HG03103 (cell line): ENCODE results near the gene KDM3A.

Experiments used
- ATAC-seq: cut with Tn5 transposase; IDR thresholded peaks from one replicate; pipeline ENCODE4 v1.9.1; 2021; ENCODE audit warnings: low read depth; ENCODE audit not compliant: unreplicated experiment

The KDM3A gene

DNA sequence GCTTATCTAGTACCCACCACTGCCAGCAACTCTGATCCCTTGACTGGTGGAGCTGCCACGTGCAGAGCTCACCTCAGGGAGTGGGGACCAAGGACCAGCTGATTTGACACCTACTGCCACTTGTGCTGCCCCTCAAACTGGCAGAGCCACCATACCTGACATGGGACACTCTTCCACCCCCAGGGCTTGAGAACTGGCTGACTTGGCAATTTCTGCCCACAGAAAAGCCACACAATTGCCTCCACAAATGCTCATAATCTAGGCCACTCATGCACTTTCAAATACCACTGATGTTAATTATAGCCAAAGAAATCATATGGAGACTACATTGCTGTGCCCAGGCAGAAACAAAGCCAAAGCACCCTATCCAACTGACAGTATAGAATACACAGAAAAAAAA, 11.8 kb upstream of the KDM3A start:
- no peak for ATAC-seq

DNA sequence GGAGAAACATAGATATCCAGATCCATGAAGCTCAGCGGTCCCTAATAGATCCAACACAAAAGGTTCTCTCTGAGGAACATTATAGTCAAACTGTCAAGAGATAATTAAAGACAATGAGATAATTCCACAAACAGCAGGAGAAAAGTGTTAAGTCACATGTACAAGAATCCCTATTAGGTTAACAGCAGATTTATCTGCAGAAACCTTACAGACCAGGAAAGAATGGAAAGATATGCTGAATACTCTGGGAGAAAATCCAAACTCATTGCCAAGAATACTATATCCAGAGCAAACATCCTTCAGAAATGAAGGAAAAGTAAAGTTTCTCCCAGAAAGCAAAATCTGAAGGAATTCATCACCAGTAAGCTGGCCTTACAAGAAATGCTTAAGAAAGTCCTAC, 10.8 kb upstream of the KDM3A start:
- no peak for ATAC-seq

DNA sequence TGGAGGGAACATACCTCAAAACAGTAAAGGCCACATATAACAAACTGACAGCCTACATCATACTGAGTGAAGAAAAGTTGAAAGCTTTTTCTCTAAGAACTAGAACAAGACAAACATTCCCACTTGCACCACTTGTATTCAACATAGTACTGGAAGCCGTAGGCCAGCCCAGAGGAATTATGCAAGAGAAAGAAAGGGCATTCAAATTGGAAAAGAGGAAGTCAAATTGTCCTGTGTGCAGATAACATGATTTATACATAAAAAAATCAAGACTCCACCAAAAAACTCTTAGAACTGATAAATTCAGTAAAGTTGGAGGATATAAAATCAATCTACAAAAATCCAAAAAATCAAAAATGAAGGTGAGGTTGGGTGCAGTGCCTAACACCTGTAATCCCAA, 8.0 kb upstream of the KDM3A start:
- no peak for ATAC-seq

DNA sequence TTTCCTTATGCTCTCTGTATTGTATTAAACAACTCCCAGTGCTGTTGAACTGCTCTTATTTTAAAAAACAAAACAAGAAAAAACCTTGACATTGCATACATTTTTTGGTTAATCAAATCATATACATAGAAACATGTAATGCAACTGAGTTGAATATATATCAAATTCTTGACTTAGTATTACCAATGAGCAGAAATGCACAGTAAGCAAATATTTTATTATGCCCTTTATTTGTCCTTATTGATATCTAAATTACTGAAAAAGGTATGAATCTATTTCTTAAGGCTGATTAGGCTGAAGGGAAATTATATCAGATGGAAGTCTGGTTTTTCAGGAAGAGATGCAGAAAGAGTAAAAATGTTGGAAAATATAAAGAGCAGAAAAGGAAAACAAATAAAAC, 6.9 kb upstream of the KDM3A start:
- no peak for ATAC-seq

DNA sequence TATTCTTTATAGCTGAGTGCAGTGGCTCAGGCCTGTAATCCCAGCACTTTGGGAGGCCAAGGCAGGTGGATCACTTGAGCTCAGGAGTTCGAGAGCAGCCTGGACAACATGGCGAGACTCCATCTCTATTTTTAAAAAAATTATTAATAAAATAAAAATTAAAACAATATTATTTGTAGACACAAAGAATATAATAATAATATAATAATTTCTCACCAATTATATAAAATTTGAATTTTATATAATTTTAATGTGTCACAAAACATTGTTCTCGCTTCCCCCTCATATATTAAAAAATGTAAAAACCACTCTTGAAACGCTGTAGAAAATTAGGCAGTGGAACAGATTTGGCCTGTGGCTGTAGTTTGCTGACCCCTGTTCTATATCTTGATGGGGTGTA, 5.6 kb upstream of the KDM3A start:
- ATAC-seq, result no peak

DNA sequence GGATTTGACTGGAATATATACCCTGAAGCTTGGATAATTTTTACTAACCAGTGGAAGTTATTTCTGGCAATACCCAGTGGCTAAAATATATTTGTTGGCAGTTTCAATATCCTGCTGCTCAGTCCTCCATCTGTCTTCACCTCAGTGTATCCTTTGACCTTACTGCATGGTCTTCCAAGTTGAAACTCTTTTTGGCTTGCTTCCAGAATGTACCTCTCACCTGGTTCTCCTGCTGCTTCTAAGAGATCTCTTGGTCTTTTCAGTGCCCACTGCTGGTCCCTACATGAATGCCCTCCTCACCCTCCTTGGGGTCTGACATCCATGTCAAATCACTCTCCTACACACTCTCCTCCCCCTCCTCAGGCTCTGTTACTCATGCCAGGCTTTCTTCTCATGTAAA, 4.8 kb upstream of the KDM3A start:
- ATAC-seq, result no peak

DNA sequence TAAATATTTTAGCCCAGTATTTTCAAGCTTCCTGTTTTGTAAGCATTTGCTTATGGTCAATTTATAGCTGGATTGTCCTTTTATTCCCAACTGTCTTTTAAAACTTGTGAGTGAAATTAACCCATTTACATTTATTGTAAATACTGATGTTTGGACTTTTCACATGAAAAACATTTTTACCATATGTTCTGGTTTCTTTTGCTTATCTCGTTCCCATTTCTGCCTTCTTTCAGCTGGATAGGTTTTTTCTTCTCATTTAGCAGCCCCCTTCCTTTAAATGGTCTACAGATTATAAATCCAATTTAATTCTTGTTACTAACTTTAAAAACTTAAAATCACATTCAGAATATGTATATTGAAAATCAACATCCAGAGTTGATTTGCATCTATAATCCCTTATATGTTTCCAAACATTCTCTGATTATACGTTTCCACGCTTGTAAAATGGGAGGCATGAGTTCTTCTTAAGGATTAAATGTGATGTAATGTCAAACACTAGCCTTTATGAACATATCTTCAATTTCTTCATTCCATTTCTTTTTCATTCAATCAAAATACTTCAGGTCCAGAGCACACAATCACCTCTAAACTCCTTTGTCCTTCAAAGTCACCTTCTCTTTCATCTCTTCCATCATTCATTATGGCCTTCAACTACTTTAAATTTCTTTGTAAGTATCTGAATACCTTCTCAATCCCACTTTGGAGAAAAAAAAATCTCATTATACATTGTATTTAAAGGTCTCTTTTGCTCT, 1.1 kb upstream of the KDM3A start:
- ATAC-seq, result no peak

DNA sequence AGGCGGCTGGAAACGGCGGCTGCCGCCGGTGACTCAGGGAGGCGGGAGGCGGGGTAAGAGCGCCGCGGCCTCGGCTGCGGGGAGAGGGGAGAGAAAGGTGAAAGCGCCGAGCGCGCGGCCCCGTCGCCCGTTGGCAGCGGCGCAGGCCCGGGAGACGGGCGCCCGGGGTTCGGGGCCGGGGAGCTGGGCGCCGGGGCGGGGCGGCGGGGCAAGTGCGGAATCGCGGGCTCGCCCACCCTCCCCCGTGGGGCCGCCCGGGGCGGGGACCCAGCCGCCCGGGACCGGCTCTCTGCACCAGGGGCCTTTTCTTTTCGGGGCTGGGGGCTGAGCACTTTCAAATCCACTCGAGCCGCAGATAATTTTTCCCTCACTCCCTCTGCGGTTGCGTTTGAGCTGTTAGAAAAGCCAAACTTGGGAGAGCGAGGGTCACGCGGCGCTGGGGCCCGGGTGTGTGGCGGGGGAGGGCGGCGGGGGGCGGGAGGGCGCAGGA, 266 bp downstream of the KDM3A start:
- ATAC-seq, result peak; percentile 11

DNA sequence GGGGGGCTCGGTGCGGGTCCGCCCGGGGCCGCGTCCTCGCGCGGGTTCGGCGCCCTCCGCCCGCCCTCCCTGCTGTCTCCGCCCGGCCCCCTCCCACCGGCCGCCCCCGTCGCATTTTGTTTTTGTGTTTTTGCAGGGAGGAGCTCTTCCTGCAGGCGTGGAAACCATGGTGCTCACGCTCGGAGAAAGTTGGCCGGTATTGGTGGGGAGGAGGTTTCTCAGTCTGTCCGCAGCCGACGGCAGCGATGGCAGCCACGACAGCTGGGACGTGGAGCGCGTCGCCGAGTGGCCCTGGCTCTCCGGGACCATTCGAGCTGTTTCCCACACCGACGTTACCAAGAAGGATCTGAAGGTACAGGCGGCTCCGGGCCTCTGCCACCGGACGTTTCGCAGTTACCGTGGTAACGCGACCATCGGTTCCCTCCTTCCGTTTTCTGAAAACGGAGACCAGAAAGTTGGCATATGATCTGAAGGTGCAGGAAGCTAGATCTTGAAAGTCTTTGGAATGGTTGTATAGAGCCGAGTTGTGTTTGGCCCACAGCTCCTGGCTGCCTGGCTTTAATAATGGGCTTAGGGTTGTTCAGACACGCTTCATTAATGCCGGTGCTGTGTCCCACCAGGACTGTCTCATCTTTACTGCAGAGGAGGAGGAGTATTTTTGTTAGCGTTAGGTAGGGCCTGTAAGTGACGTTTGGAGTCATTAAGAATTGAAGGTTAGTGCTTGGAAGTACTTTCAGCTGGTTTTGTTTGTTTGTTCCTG, 891 bp downstream of the KDM3A start:
- peak; percentile 3 for ATAC-seq

DNA sequence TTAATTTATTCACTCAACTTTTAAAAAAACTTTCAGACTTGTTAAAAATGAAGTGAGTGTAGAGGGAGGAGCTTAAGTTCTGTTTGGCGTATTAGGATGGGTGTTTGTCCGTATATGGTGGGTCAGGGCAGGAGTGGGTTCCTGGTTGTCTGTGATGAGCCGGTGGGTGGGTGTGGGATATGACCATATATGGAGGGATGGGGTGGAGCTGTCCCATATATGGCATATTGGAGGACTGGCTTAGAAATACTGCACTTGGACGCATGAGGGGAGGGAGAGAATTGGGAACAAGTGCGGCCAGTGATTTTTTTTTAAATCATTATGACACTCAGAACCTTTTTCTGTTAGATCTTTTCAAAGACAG, 1.5 kb downstream of the KDM3A start:
- peak; percentile 50 for ATAC-seq

DNA sequence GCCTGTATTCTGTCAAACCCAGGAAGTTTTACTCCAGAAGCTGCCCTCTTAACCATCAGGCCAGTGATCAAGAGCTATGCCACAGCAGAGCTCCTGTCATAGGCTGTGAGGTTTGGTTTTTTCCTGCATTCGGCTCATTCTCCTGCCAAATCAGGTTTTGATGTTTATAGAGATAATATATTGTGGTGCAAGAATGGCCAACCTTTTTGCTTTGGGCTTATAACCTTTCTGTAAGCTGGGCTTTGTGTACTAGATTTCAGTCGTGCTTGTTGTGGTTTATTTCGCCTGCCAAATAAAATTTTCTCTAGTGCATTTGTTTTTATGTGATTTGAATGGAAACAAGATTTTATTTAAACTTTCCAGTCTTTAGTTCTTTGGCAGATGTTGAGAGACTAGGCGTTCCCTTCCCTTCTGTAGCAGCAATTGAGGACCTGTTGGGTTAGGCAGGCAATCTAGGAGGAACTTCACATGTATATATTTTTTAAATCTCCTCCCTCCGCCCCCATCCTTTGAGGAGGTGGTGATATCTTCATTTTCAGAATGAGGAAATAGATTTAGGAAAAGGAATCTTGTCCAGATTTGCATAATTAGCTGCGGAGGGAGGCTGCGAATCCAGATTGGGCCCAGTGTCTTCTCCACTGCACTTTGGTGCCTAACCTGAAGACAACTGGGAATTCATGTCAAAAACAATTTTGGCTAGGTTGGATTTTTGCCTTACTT, 2.6 kb downstream of the KDM3A start:
- ATAC-seq, result no peak

DNA sequence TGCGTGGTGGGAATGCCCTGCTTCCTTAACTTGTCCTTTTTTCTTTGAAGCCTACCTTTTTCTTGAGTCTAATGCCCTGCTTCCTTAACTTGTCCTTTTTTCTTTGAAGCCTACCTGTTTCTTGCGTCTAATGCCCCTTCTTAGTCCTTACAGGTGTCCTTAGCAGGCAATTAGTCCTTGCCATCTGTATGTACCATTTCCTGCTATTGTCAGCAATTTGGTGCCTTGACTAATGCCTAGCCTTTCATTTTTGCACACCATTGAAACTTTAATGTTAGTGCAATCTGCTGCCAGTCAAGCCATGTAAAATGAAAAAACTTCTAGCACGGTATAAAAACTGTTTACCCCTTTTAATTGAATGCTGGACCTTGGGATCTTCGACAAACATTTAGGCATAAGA, 4.3 kb downstream of the KDM3A start:
- no peak for ATAC-seq

DNA sequence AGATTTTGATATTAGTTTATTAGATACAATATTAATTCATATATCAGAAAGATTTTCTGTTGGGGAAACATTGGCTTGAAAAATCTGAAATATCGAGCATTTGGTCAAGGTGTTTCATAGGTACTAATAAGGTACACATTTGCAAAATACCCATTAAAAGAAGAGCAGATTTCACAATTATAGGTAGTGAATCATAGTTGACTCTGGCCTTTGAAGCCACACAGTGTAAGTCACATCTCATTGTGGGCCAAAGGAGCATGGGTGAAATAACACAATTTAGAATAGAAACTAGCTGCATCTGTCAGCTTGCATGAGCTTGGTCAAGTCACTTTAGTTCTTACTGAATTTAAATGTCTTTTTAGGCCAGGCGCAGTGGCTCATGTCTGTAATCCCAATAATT, 4.9 kb downstream of the KDM3A start:
- ATAC-seq, result no peak

DNA sequence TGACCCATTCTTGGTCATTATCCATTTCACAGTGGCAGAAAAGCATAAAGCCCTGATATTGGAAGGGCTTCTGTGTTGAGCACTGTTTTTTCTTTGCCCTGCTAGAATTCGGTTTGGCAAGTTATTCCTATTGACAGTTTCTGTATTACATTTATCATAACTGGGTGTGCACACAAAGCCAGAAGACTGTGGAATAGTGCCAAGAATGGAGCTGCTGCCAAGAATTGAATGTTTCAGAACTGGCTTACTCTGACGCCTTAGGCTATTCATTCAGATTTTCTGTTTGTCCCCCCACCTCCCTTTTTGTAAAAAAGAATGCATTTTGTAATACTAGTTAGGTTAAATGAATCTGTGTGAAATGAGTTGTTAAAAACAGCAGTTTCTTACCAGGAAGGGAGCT, 12.7 kb downstream of the KDM3A start:
- no peak for ATAC-seq

DNA sequence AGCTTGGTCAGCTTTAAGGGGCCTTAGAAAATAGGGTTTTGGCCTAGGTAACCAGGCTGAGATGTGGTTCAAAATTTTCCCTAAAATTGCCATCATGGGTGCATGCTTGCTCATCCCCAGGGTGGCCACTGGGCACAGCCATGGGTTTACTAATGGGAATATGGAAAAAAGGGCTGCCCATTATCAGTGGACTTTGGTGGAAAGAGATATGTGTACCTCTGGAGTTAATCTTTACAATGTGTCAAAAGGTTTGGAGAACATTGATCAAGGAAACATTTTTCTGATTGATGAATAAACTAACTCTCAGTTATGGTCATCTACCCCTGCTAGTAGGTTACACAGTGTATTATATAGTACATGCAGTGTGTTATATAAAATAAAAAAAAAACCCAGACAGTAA, 13.1 kb downstream of the KDM3A start:
- ATAC-seq, result no peak

DNA sequence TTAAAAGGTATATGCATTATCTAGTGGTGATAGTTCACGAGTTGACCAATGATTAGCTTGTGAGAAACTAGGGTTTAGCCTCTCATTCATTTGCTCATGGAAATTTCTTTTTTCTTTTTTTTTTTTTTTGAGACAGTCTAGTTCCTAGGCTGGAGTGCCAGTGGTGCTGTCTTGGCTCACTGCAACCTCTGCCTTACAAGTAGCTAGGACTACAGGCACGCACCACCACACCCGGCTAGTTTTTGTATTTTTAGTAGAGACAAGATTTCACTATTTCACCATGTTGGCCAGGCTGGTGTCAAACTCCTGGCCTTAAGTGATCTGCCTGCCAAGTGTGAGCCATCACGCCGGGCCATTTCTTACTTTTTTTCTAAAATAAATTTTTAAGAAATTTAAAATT, 14.0 kb downstream of the KDM3A start:
- no peak for ATAC-seq

DNA sequence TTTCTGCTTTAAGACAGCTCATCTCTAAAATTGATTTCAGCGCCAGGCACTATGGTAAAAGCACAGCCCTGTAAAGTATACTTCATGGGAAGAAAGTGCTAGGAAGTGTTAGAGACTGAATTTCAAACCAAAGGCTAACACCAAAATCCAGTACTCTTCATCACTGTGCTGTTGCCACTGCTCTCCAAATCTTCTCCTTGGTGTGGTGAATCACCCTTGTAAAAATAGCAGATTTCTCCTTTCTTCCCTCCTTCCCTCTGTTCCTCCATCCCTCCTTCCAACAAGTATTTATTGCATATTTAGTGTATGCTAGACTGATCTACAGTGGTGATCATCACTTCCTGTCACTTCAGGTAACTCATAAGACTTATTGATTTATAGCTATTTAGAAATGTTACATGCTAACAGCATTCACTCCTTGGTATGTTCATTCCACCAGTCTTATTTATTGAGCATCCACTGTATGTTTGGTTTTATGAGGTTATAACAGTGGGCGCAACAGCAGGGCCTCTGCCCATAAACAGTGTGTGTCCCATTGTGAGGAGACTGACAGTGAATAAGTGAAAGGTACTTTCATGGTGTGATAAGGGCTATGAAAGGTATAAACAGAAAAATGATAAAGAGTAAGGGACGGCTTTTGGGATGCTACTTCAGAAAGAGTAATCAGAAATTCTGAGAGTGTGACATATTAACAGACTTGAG, 20.0 kb downstream of the KDM3A start:
- ATAC-seq, result no peak

DNA sequence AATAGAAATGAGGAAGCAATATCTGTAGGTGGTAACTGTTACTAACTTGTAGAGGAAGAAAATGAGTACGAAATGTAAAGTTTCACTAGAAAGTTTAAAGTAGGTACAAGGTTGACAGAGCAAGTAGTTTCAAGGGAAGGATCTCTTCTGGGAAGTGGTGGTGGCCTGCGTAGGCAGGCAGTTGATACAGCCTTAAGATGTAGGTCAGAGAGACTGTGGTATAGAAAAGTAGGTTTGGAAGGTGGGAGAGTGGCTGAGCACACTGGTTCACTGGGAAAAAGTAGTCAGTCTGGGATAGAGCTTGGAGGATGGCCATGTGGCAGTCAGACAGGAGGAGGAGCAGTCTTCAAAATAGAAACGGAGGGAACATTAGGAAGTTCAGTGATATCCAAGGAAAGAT, 23.5 kb downstream of the KDM3A start:
- no peak for ATAC-seq

DNA sequence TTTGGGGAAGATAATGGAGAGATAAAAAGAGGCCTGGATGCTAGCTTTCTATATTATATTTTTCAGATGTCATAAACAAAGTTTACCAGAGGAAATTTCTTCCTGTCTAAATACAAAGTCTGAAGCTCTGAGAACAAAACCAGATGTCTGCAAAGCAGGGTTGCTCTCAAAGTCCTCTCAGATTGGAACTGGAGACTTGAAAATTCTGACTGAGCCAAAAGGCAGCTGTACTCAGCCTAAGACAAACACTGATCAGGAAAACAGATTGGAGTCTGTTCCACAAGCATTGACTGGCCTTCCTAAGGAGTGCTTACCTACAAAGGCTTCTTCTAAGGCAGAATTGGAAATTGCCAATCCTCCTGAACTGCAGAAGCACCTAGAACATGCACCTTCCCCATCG, 25.1 kb downstream of the KDM3A start:
- no peak for ATAC-seq

DNA sequence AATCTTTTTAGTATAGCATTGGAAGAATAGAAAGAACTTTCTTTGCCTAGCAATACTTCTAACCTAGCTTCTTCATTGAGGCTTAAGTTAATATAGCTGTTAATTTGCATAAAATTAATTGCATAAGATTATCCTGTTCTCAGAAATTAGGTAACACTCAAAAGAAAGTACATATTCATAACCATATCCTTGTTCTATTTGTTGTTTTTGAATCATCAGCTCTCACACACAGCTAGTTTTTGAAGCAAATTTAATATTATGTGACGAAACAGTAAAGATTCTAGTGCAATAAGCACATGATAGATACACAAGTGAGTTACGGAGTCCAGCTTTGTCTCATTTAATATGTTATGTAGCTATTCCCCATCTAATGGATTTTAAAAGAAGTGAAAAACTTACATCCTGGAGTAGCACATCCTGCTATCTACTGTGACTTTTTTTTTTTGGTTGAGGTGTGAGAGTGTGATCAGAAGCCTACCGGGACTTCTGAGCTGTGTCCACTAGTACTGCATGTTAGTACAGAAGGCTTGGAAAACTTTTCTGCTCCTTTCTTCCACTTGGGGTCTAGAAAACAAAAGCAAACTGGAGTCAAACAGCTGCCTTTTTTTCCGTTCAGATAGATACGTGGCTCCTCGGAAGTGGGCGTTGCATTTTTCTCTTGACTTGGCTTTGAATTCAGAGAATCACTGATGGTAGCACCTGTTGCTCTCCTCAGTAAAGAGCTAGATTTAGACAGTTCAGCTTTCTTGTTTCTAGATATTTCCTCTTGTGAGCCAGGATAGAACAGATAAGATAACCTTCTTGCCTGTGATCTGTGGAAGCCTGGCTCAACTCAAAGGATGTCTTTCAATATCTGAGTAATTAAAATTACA, 27.2 kb downstream of the KDM3A start:
- no peak for ATAC-seq
